GM13976 (cell line): ENCODE results near the gene PPP1R9B.
A peak's percentile ranks its signal among the peaks of the same experiment; 100 is the strongest.

Experiments
- DNase-seq: peaks from one replicate; pipeline ENCODE4 v3.0.0; 2012; ENCODE audit warnings: low spot score
- CTCF ChIP-seq: IDR thresholded peaks from 2 replicates; pipeline ENCODE4 v1.5.1; 2012; ENCODE audit warnings: borderline replicate concordance, mild to moderate bottlenecking; ENCODE audit not compliant: insufficient read depth; ENCODE audit errors: extremely low read depth, missing control alignments, control extremely low read depth
- in situ Hi-C: fragments of 300-500 bp; cut with MboI; formaldehyde crosslinking; loops from one replicate; pipeline ENCODE4 v1.12.0; 2022; ENCODE audit warnings: low sequenced_read_pairs, mixed read lengths, inconsistent platforms; ENCODE audit not compliant: unreplicated experiment

PPP1R9B gene

GRCh38 chr17:50090071-50090470, 60.4 kb downstream of the PPP1R9B start:
- in situ Hi-C loops = loop anchor here (5.0 kb wide), 1 partner anchor 63 kb away; no protein-coding TSS in a partner anchor
- no peak for DNase-seq
- no peak for TF ChIP-seq CTCF

- no peak for DNase-seq
- in situ Hi-C loops = no loop called here
These were observed 61.3 kb downstream of the PPP1R9B start for GRCh38 chr17:50088952-50089825.

GRCh38 chr17:50087912-50088405, 62.5 kb downstream of the PPP1R9B start:
- in situ Hi-C loops = no loop called here
- DNase-seq = no peak
- TF ChIP-seq CTCF = no peak

More at GRCh38 chr17:50088952-50089825, 61.3 kb downstream of the PPP1R9B start:
- no peak for TF ChIP-seq CTCF

- peak; percentile 98 for TF ChIP-seq CTCF
- peak; percentile 89 for DNase-seq
- in situ Hi-C loops = no loop called here
These were observed 63.1 kb downstream of the PPP1R9B start for GRCh38 chr17:50087246-50087911.
